Measurements from ENCODE around the gene TMEM260.

The TMEM260 gene

DNA sequence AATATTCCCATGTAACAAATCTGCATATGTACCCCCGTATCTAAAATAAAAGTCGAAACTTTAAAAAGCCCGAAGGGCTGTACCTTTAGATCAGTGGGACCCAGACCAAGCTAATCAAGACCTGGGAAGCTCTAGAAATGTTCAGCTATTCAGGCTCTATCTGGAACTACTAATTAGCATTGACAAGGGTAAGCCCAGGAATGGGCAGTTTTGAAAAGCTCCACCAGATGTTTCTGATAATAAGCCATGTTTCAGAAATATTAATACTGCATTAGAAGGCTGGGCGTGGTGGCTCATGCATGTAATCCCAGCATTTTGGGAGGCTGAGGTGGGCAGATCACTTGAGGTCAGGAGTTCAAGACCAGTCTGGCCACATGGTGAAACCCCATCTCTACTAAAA lies 20.4 kb upstream of the TMEM260 start:
- DNase-seq (ENCODE audit: insufficient read length, low spot score) (no peak), FAIRE-seq (no peak)
- TF ChIP-seq TAF1 (IDR thresholded peaks at IDR 0.05; ENCODE audit: low read depth, low read length) (no peak), POLR2A (IDR thresholded peaks at IDR 0.05; ENCODE audit: low read depth, low read length) (no peak), SPI1 (IDR thresholded peaks at IDR 0.05; ENCODE audit: low read depth, low read length) (no peak), POU2F2 (IDR thresholded peaks at IDR 0.05; ENCODE audit: low read depth, low read length) (no peak), PAX5 (IDR thresholded peaks at IDR 0.05; ENCODE audit: insufficient read depth, low read length, severe bottlenecking) (no peak), POLR2AphosphoS5 (IDR thresholded peaks at IDR 0.05; ENCODE audit: low read depth, low read length) (no peak)

- TF ChIP-seq PAX5 (IDR thresholded peaks at IDR 0.05; ENCODE audit: insufficient read depth, low read length, severe bottlenecking), result no peak
- TF ChIP-seq POLR2AphosphoS5 (IDR thresholded peaks at IDR 0.05; ENCODE audit: low read depth, low read length), result no peak
- TF ChIP-seq TAF1 (IDR thresholded peaks at IDR 0.05; ENCODE audit: low read depth, low read length), result no peak
- TF ChIP-seq POLR2A (IDR thresholded peaks at IDR 0.05; ENCODE audit: low read depth, low read length), result no peak
- no peak for TF ChIP-seq POU2F2 (IDR thresholded peaks at IDR 0.05; ENCODE audit: low read depth, low read length)
- TF ChIP-seq SPI1 (IDR thresholded peaks at IDR 0.05; ENCODE audit: low read depth, low read length), result no peak
- DNase-seq (ENCODE audit: insufficient read length, low spot score) (no peak), FAIRE-seq (no peak)
Measured at GRCh38 chr14:56561606-56562005, 18.0 kb upstream of the TMEM260 start.

- no peak for FAIRE-seq
- no peak for DNase-seq (ENCODE audit: insufficient read length, low spot score)
- TF ChIP-seq PAX5 (IDR thresholded peaks at IDR 0.05; ENCODE audit: insufficient read depth, low read length, severe bottlenecking), result no peak
- no peak for TF ChIP-seq SPI1 (IDR thresholded peaks at IDR 0.05; ENCODE audit: low read depth, low read length)
- TF ChIP-seq TAF1 (IDR thresholded peaks at IDR 0.05; ENCODE audit: low read depth, low read length), result no peak
- no peak for TF ChIP-seq POU2F2 (IDR thresholded peaks at IDR 0.05; ENCODE audit: low read depth, low read length)
- no peak for TF ChIP-seq POLR2AphosphoS5 (IDR thresholded peaks at IDR 0.05; ENCODE audit: low read depth, low read length)
- no peak for TF ChIP-seq POLR2A (IDR thresholded peaks at IDR 0.05; ENCODE audit: low read depth, low read length)
Measured at GRCh38 chr14:56562883-56563282, 16.7 kb upstream of the TMEM260 start.

- no peak for TF ChIP-seq POU2F2 (IDR thresholded peaks at IDR 0.05; ENCODE audit: low read depth, low read length)
- TF ChIP-seq SPI1 (IDR thresholded peaks at IDR 0.05; ENCODE audit: low read depth, low read length), result no peak
- no peak for TF ChIP-seq PAX5 (IDR thresholded peaks at IDR 0.05; ENCODE audit: insufficient read depth, low read length, severe bottlenecking)
- TF ChIP-seq POLR2AphosphoS5 (IDR thresholded peaks at IDR 0.05; ENCODE audit: low read depth, low read length), result no peak
- TF ChIP-seq POLR2A (IDR thresholded peaks at IDR 0.05; ENCODE audit: low read depth, low read length), result no peak
- TF ChIP-seq TAF1 (IDR thresholded peaks at IDR 0.05; ENCODE audit: low read depth, low read length), result no peak
- DNase-seq (ENCODE audit: insufficient read length, low spot score) (no peak), FAIRE-seq (no peak)
Measured at GRCh38 chr14:56569174-56569573, 10.4 kb upstream of the TMEM260 start.

DNA sequence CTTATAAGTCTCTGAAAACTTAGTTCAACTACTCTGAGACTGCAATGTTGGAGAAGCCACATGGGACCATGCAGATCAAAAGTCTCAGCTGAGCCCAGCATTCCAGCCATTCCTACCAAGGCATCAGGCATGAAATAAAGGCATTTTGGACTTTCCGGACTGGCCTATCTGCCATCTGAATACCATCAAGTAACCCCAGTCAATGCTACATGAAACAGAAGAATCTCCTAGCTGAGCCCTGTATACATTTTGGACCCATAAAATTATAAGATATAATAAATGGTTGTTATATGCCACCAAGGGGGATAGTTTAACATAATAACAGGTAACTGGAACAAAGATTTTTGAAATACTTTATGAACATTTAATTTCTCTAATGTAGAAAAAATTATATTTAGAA lies 9.3 kb upstream of the TMEM260 start:
- no peak for TF ChIP-seq POU2F2 (IDR thresholded peaks at IDR 0.05; ENCODE audit: low read depth, low read length)
- no peak for TF ChIP-seq SPI1 (IDR thresholded peaks at IDR 0.05; ENCODE audit: low read depth, low read length)
- no peak for TF ChIP-seq PAX5 (IDR thresholded peaks at IDR 0.05; ENCODE audit: insufficient read depth, low read length, severe bottlenecking)
- TF ChIP-seq TAF1 (IDR thresholded peaks at IDR 0.05; ENCODE audit: low read depth, low read length), result no peak
- no peak for TF ChIP-seq POLR2AphosphoS5 (IDR thresholded peaks at IDR 0.05; ENCODE audit: low read depth, low read length)
- no peak for TF ChIP-seq POLR2A (IDR thresholded peaks at IDR 0.05; ENCODE audit: low read depth, low read length)
- no peak for FAIRE-seq
- DNase-seq (ENCODE audit: insufficient read length, low spot score), result no peak

- TF ChIP-seq POLR2AphosphoS5 (IDR thresholded peaks at IDR 0.05; ENCODE audit: low read depth, low read length) (no peak), SPI1 (IDR thresholded peaks at IDR 0.05; ENCODE audit: low read depth, low read length) (peak; percentile 26; the same call in 1 of the 2 replicates)
- DNase-seq (ENCODE audit: insufficient read length, low spot score), result no peak
- FAIRE-seq, result peak; percentile 13
Measured at GRCh38 chr14:56580221-56580711, 668 bp downstream of the TMEM260 start.

DNA sequence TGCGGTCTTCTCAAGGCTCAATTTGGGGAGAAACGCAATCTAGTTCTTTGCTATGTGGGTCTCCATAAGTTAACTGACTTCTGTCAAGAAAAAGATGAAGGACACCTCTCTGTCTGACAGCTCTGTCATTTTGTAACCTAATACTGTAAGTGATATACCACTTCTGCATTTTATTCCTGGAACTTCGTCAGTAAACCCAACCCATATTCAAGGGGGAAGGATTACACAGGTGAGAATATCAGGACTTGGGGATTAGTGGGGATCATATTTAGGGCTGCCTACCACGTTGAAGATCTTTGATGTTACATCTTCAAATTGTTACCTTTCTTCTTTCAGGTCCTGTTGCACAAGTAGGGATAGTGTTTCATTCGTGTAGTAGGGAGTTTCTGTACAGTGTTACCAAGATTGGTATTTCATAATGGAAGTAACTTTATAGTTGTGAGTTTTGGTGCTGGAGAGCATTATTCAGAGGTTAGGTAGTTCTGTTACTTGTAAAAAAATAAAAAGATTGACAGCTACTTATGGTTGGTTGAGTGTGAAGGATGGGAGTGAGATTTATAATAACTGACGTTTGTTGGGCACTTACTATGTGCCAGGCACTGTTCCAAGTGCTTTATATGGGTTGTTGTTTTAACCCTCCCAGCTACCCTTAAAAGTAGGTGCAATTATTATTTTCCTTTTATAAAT lies 1.6 kb downstream of the TMEM260 start:
- FAIRE-seq, result no peak

GRCh38 chr14:56585461-56586084 lies 6.0 kb downstream of the TMEM260 start:
- TF ChIP-seq SPI1 (IDR thresholded peaks at IDR 0.05; ENCODE audit: low read depth, low read length) (no peak), POU2F2 (IDR thresholded peaks at IDR 0.05; ENCODE audit: low read depth, low read length) (no peak), POLR2A (IDR thresholded peaks at IDR 0.05; ENCODE audit: low read depth, low read length) (no peak), PAX5 (IDR thresholded peaks at IDR 0.05; ENCODE audit: insufficient read depth, low read length, severe bottlenecking) (no peak), POLR2AphosphoS5 (IDR thresholded peaks at IDR 0.05; ENCODE audit: low read depth, low read length) (no peak), TAF1 (IDR thresholded peaks at IDR 0.05; ENCODE audit: low read depth, low read length) (no peak)
- DNase-seq (ENCODE audit: insufficient read length, low spot score), result no peak
- FAIRE-seq, result no peak

More for the DNA sequence above, 1.6 kb downstream of the TMEM260 start:
- TF ChIP-seq POLR2AphosphoS5 (IDR thresholded peaks at IDR 0.05; ENCODE audit: low read depth, low read length) (no peak), SPI1 (IDR thresholded peaks at IDR 0.05; ENCODE audit: low read depth, low read length) (peak; percentile 90)
- DNase-seq (ENCODE audit: insufficient read length, low spot score), result no peak

DNA sequence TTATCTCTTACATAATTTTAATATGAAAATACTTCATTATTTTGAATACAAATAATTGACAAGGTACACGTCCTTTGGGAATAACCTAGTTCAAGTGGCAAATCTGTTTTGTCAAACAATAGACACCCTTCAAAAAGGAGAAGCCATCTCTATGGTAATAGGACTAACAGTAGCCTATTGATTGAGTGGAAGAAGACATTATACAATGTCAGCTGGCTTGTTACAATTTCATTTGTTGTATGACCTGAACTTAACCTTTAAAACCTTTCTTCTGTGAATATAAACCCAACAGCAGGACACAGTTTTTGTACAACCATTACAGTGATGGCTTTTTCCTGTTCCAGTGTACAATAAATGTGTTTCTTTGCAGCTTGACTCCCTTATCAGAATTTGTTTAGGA lies 8.1 kb downstream of the TMEM260 start:
- TF ChIP-seq PAX5 (IDR thresholded peaks at IDR 0.05; ENCODE audit: insufficient read depth, low read length, severe bottlenecking) (no peak), POU2F2 (IDR thresholded peaks at IDR 0.05; ENCODE audit: low read depth, low read length) (no peak), TAF1 (IDR thresholded peaks at IDR 0.05; ENCODE audit: low read depth, low read length) (no peak)
- FAIRE-seq (no peak), DNase-seq (ENCODE audit: insufficient read length, low spot score) (no peak)

DNA sequence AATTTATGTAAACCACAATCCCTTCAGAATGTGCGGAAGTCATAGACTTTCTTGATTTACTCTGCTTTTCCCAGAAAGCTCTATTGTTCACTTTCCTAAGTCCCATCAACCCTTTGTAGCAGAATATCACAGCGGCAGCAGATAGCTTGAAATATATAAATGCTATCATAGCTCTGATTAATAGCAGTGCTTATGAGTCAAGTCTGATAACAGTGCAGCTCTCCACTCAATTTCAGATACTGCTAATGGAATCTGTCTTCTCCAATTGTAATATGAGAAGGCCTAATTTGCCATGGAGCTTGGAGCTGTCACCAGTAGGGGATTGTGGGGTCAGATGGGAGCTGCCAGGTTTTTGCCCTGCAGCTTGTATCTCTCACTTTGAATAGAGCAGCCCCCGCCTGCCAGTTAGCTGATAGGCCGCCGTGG lies 10.9 kb downstream of the TMEM260 start:
- no peak for FAIRE-seq
- TF ChIP-seq POLR2A (IDR thresholded peaks at IDR 0.05; ENCODE audit: low read depth, low read length), result no peak
- no peak for TF ChIP-seq SPI1 (IDR thresholded peaks at IDR 0.05; ENCODE audit: low read depth, low read length)
- TF ChIP-seq TAF1 (IDR thresholded peaks at IDR 0.05; ENCODE audit: low read depth, low read length), result no peak
- no peak for TF ChIP-seq POU2F2 (IDR thresholded peaks at IDR 0.05; ENCODE audit: low read depth, low read length)
- TF ChIP-seq PAX5 (IDR thresholded peaks at IDR 0.05; ENCODE audit: insufficient read depth, low read length, severe bottlenecking), result no peak
- no peak for TF ChIP-seq POLR2AphosphoS5 (IDR thresholded peaks at IDR 0.05; ENCODE audit: low read depth, low read length)
- DNase-seq (ENCODE audit: insufficient read length, low spot score), result no peak

Measured in GM12891 (cell line).